Endothelial cell (in vitro differentiated cells): ENCODE data around the gene WDR4. TPM values are rescaled to one million over a fixed set of nuclear protein-coding genes. Genes with fewer than 3 reads are reported as not detected.
"Not testable (repeated sequence)": the region's sequence is repeated elsewhere in the genome, so short reads cannot be mapped to it uniquely, and the experiment has no call there.

Experiments used
- DNase-seq: peaks from one replicate; pipeline ENCODE4 v3.0.0; 2021; ENCODE audit warnings: low spot score
- H3K27ac Mint-ChIP-seq: one replicate; pipeline ENCODE4 v1.8.0; 2021; ENCODE audit warnings: mixed read lengths, inconsistent platforms; ENCODE audit not compliant: unreplicated experiment
- H3K27me3 Mint-ChIP-seq: one replicate; pipeline ENCODE4 v1.8.0; 2021; ENCODE audit warnings: mild to moderate bottlenecking, moderate library complexity, mixed read lengths, inconsistent platforms; ENCODE audit not compliant: unreplicated experiment
- H3K36me3 Mint-ChIP-seq: one replicate; pipeline ENCODE4 v1.8.0; 2021; ENCODE audit warnings: mild to moderate bottlenecking, low read depth, mixed read lengths, inconsistent platforms; ENCODE audit not compliant: unreplicated experiment
- H3K4me1 Mint-ChIP-seq: one replicate; pipeline ENCODE4 v1.8.0; 2021; ENCODE audit warnings: mild to moderate bottlenecking, mixed read lengths, inconsistent platforms; ENCODE audit not compliant: unreplicated experiment
- H3K4me3 Mint-ChIP-seq: one replicate; pipeline ENCODE4 v1.8.0; 2021; ENCODE audit warnings: mild to moderate bottlenecking, mixed read lengths, inconsistent platforms; ENCODE audit not compliant: unreplicated experiment
- H3K9me3 Mint-ChIP-seq: one replicate; pipeline ENCODE4 v1.8.0; 2021; ENCODE audit warnings: mixed read lengths, inconsistent platforms; ENCODE audit not compliant: unreplicated experiment
- total RNA-seq: library from RNA; stranded (reverse); fragmentation: NEBNext Ultra II Directional; extraction: Animal tissue kit (Norgen Biotek cat#: 25700); gene quantifications from one replicate; pipeline ENCODE4 v1.2.1, GENCODE V29; 2021; ENCODE audit not compliant: unreplicated experiment
- TF ChIP-seq, protein P1 (sequence below): fragments of 200-600 bp; sonication (generic); IDR thresholded peaks from one replicate; pipeline ENCODE4 v1.5.0; 2021; ENCODE audit warnings: antibody characterized with exemption; ENCODE audit not compliant: unreplicated experiment

WDR4 gene
- total RNA-seq, 1 donor from 2014 or later, result 14.3 TPM

DNA sequence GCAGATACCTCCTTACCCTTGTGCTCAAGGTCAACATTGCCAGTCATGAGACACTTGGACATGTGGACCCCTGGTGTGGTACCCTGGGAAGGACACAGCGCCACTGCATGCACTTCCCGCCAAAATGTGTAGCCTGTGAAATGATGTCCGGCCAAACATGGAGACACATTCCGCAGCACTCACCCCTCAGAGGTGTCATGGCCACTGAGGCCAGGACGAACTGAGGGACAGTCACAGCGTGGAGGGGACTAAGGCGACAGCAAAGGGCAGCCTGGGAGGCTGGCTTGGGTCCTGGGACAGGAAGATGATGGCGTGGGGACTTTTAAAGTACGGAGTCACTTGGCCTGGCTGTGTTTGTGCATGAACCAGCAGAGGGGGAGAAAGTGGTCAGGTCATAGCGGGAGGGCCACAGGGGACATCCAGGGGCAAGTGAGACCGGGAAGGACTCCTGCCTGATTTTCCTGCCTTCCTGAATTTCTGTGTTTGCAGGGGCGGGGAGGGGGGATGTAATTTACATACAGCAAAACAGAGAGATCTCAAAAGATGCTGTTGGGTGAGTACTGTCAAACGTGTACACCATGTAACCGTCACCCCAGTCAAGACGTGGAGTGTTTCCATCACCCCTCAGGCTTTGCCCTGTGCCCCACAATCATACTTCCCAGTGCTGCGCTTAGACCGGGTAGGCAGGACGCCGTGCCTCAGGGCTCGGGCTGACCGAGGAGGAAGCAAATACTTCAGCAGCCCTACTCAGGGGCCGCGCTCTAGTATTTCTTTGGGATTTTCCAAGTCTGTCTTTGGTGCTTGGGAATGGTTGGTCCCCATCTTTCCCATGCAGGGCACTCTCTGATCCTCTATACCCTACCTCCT, 45.2 kb downstream of the WDR4 start:
- no peak for DNase-seq
- H3K27ac Mint-ChIP-seq, result no peak overlapping the region

GRCh38 chr21:42833439-42833815, 45.9 kb downstream of the WDR4 start:
- H3K27ac Mint-ChIP-seq, result no peak overlapping the region
- H3K36me3 Mint-ChIP-seq, result peaks cover 2% of the 10 kb centered on the region
- TF ChIP-seq, protein P1, sequence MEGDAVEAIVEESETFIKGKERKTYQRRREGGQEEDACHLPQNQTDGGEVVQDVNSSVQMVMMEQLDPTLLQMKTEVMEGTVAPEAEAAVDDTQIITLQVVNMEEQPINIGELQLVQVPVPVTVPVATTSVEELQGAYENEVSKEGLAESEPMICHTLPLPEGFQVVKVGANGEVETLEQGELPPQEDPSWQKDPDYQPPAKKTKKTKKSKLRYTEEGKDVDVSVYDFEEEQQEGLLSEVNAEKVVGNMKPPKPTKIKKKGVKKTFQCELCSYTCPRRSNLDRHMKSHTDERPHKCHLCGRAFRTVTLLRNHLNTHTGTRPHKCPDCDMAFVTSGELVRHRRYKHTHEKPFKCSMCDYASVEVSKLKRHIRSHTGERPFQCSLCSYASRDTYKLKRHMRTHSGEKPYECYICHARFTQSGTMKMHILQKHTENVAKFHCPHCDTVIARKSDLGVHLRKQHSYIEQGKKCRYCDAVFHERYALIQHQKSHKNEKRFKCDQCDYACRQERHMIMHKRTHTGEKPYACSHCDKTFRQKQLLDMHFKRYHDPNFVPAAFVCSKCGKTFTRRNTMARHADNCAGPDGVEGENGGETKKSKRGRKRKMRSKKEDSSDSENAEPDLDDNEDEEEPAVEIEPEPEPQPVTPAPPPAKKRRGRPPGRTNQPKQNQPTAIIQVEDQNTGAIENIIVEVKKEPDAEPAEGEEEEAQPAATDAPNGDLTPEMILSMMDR, result no peak
- H3K27me3 Mint-ChIP-seq, result peaks cover 13% of the 10 kb centered on the region
- H3K9me3 Mint-ChIP-seq, result no peaks in the 10 kb centered on the region
- H3K4me3 Mint-ChIP-seq, result no peak overlapping the region
- DNase-seq, result peak; percentile 28
- H3K4me1 Mint-ChIP-seq, result peaks cover 11% of the 10 kb centered on the region

More for the DNA sequence above, 45.2 kb downstream of the WDR4 start:
- TF ChIP-seq, protein P1, result no peak
- H3K4me1 Mint-ChIP-seq, result peaks cover 13% of the 10 kb centered on the region
- peaks cover 2% of the 10 kb centered on the region for H3K36me3 Mint-ChIP-seq
- H3K27me3 Mint-ChIP-seq, result peaks cover 11% of the 10 kb centered on the region
- H3K9me3 Mint-ChIP-seq, result no peaks in the 10 kb centered on the region
- H3K4me3 Mint-ChIP-seq, result no peak overlapping the region

DNA sequence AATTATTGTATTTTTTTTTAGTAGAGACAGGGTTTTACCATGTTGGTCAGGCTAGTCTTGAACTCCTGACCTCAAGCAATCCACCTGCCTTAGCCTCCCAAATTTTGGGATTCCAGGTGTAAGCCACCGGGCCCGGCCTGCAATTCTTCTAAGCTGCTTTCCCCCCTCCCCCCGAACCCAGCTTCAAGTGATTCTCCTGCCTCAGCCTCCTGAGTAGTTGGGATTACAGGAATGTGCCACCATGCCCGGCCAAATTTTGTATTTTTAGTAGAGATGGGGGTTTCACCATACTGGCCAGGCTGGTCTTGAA, 47.1 kb downstream of the WDR4 start:
- H3K4me3 Mint-ChIP-seq, H3K9me3 Mint-ChIP-seq, DNase-seq, H3K36me3 Mint-ChIP-seq, H3K27ac Mint-ChIP-seq: not testable (repeated sequence)
- peaks cover 11% of the 10 kb centered on the region for H3K27me3 Mint-ChIP-seq
- H3K4me1 Mint-ChIP-seq, result peaks cover 11% of the 10 kb centered on the region

GRCh38 chr21:42830456-42831455, 48.6 kb downstream of the WDR4 start:
- H3K27me3 Mint-ChIP-seq, result peaks cover 11% of the 10 kb centered on the region
- H3K36me3 Mint-ChIP-seq, result peaks cover 2% of the 10 kb centered on the region
- no peak overlapping the region for H3K4me3 Mint-ChIP-seq
- H3K4me1 Mint-ChIP-seq, result peaks cover 11% of the 10 kb centered on the region
- H3K9me3 Mint-ChIP-seq, result no peaks in the 10 kb centered on the region
- DNase-seq, result no peak
- TF ChIP-seq, protein P1, result no peak
- H3K27ac Mint-ChIP-seq, result no peak overlapping the region

DNA sequence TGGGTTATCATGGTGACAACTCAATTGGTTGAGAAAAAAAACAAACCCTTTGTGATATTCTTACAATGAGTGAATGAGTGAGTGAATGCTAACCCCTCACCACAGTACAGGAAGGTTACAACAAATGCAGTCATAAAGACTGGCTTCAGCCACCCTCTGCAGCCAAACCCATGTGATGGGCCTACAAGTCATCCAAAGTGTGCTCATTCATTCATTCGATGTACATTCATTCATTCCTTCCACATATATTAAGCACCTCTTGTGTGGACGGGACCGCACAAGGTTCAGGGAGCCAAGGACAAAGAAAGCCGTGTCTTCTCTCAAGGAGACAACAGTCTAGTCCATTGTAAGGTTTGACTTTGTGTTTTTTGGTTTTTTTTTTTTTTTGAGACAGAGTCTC, 49.4 kb downstream of the WDR4 start:
- peaks cover 5% of the 10 kb centered on the region for H3K9me3 Mint-ChIP-seq
- peaks cover 11% of the 10 kb centered on the region for H3K4me1 Mint-ChIP-seq
- no peak overlapping the region for H3K4me3 Mint-ChIP-seq
- no peak for DNase-seq
- peaks cover 11% of the 10 kb centered on the region for H3K27me3 Mint-ChIP-seq
- TF ChIP-seq, protein P1, result no peak
- no peak overlapping the region for H3K27ac Mint-ChIP-seq
- peaks cover 7% of the 10 kb centered on the region for H3K36me3 Mint-ChIP-seq
